Thyroid gland (tissue), 4 donors: ENCODE data around the gene TFCP2. TPM values are rescaled to one million over a fixed set of nuclear protein-coding genes. Genes with fewer than 3 reads are reported as not detected.
"Not testable (repeated sequence)": the region's sequence is repeated elsewhere in the genome, so short reads cannot be mapped to it uniquely, and the experiment has no call there.

Experiments used
- DNase-seq, 2 donors: peaks; one replicate each; pipeline ENCODE4 v3.0.0-alpha.2; 2019
- H3K27ac ChIP-seq, 3 donors: fragments of 200-600 bp; sonication (generic); 1 replicate in 2 of 3; 2 replicates in 1 of 3; pipeline ENCODE4 v1.5.1; 2016 to 2019; ENCODE audit warnings: mild to moderate bottlenecking in 1 of 3, moderate library complexity in 1 of 3
- H3K27me3 ChIP-seq: fragments of 200-600 bp; sonication (generic); one replicate; pipeline ENCODE4 v1.5.1; 2019
- H3K36me3 ChIP-seq, 2 donors: fragments of 200-600 bp; sonication (generic); one replicate each; pipeline ENCODE4 v1.5.1; 2016 to 2019
- H3K4me1 ChIP-seq, 2 donors: fragments of 200-600 bp; sonication (generic); one replicate each; pipeline ENCODE4 v1.5.1; 2017 to 2019
- H3K4me3 ChIP-seq, 3 donors: fragments of 200-600 bp; sonication (generic); replicated peaks in 1 of 3; 1 replicate in 2 of 3; 2 replicates in 1 of 3; pipeline ENCODE4 v1.5.1; 2016; ENCODE audit warnings: mild to moderate bottlenecking in 1 of 3
- H3K9me3 ChIP-seq: fragments of 200-600 bp; sonication (generic); one replicate; pipeline ENCODE4 v1.5.1; 2017
- CTCF ChIP-seq, 6 experiments: fragments of 200-600 bp in 3 of 6; fragments of 450-650 bp in 3 of 6; sonication (generic) in 3 of 6; IDR thresholded peaks; one replicate each; pipeline ENCODE4 v1.5.1; 2016 to 2019; ENCODE audit warnings: antibody characterized with exemption in 6 of 6, mild to moderate bottlenecking in 2 of 6, inconsistent platforms in 1 of 6, moderate library complexity in 1 of 6
- POLR2A ChIP-seq, 2 donors: fragments of 450-650 bp; IDR thresholded peaks; one replicate each; pipeline ENCODE4 v1.6.1; 2017; ENCODE audit warnings: antibody characterized with exemption in 2 of 2, mild to moderate bottlenecking in 2 of 2, moderate library complexity in 1 of 2
- WGBS, 2 donors: methylation state at CpG; one replicate each; pipeline ENCODE4 v1.1.5; 2017; 5-methylcytosine and 5-hydroxymethylcytosine counted together
- intact Hi-C: fragments of 100-400 bp; cut with DNase I; formaldehyde crosslinking; loops from one replicate; pipeline ENCODE4 v1.15.1; 2023
- total RNA-seq, 4 donors: library from RNA; depleted of rRNA; stranded (reverse); fragments of >200 nt; gene quantifications; one replicate each; pipeline ENCODE4 v1.2.3, GENCODE V29; 2016

Gene TFCP2
- total RNA-seq, result 10 to 100 TPM; 14.9 to 22.6 (median 21.3) TPM

- Histone ChIP-seq H3K4me1 (peaks cover 13 to 23% of the 10 kb centered on the region in 2 donors), H3K27me3 (no peaks in the 10 kb centered on the region), H3K4me3 (peak within 1 kb of the TSS; percentile 39 to 54 (median 47)), H3K27ac (peak within 1 kb of the TSS; percentile 96 to 99 (median 97)), H3K36me3 (no peaks in the 10 kb centered on the region), H3K9me3 (no peaks in the 10 kb centered on the region)
- 1 to 2% methylated on average over 29 to 50 of the region's 58 CpGs for WGBS, 2 donors
- intact Hi-C loops, result loop anchor here (10.0 kb wide), 1 partner anchor 88 kb away; the partner anchor contains the start of gene CSRNP2
- peak; percentile 98 for DNase-seq
- TF ChIP-seq CTCF (IDR thresholded peaks at IDR 0.05) (peak in 1 of 6 experiments; percentile 8), POLR2A (IDR thresholded peaks at IDR 0.05) (peak in 1 of 2 donors; percentile 80)
Observed at GRCh38 chr12:51172515-51173431, at the start of gene TFCP2. TSS of gene TFCP2 (minus strand) at chr12:51173135. CDS start at chr12:51172422, 713 bp downstream.

GRCh38 chr12:51222461-51222860, 49.5 kb upstream of the TFCP2 start:
- H3K27me3 ChIP-seq, result no peaks in the 10 kb centered on the region
- TF ChIP-seq CTCF (IDR thresholded peaks at IDR 0.05) (no peak), POLR2A (IDR thresholded peaks at IDR 0.05) (no peak)
- peaks cover 11 to 13% of the 10 kb centered on the region in 2 donors for H3K4me1 ChIP-seq
- intact Hi-C loops, result no loop called here
- H3K27ac ChIP-seq, result no peak overlapping the region
- WGBS, 2 donors, result 68 to 70% methylated on average over 7 of the region's 7 CpGs
- no peak overlapping the region for H3K4me3 ChIP-seq
- no peaks in the 10 kb centered on the region for H3K9me3 ChIP-seq
- DNase-seq, result no peak
- H3K36me3 ChIP-seq, result no peaks in the 10 kb centered on the region

GRCh38 chr12:51219857-51220256, 46.9 kb upstream of the TFCP2 start:
- intact Hi-C loops, H3K27ac ChIP-seq, H3K9me3 ChIP-seq, DNase-seq, H3K27me3 ChIP-seq, H3K4me3 ChIP-seq, H3K36me3 ChIP-seq: not testable (repeated sequence)
- 89 to 91% methylated on average over 12 of the region's 12 CpGs for WGBS, 2 donors
- peaks cover 13 to 20% of the 10 kb centered on the region in 2 donors for H3K4me1 ChIP-seq

- H3K4me1 ChIP-seq, result peaks cover 13 to 20% of the 10 kb centered on the region in 2 donors
- intact Hi-C loops, result no loop called here
- no peak overlapping the region for H3K4me3 ChIP-seq
- H3K36me3 ChIP-seq, result no peaks in the 10 kb centered on the region
- TF ChIP-seq CTCF (IDR thresholded peaks at IDR 0.05) (no peak), POLR2A (IDR thresholded peaks at IDR 0.05) (no peak)
- no peaks in the 10 kb centered on the region for H3K27me3 ChIP-seq
- peak overlapping the region in 1 of 3 donors; percentile 97 for H3K27ac ChIP-seq
- 74 to 80% methylated on average over 5 of the region's 5 CpGs for WGBS, 2 donors
- DNase-seq, result no peak
- no peaks in the 10 kb centered on the region for H3K9me3 ChIP-seq
Observed at GRCh38 chr12:51219322-51219721, 46.4 kb upstream of the TFCP2 start.

- WGBS, 2 donors, result 57 to 64% methylated on average over 10 of the region's 10 CpGs
- TF ChIP-seq POLR2A (IDR thresholded peaks at IDR 0.05), result no peak
- TF ChIP-seq CTCF (IDR thresholded peaks at IDR 0.05), result no peak
- Histone ChIP-seq H3K4me1 (peaks cover 13 to 20% of the 10 kb centered on the region in 2 donors), H3K27ac (peak overlapping the region; percentile 94 to 99 (median 97)), H3K36me3 (no peaks in the 10 kb centered on the region), H3K4me3 (peak overlapping the region in 2 of 3 donors; percentile 38 to 79), H3K9me3 (no peaks in the 10 kb centered on the region), H3K27me3 (no peaks in the 10 kb centered on the region)
- DNase-seq, result no peak
- intact Hi-C loops, result no loop called here
Observed at GRCh38 chr12:51218607-51219161, 45.7 kb upstream of the TFCP2 start.
